ENCODE results near the gene POLG2. TPM values are rescaled to one million over a fixed set of nuclear protein-coding genes. Genes with fewer than 3 reads are reported as not detected.
A peak's percentile ranks its signal among the peaks of the same experiment; 100 is the strongest.

POLG2 gene
- total RNA-seq, 1 experiment from 2014 or later: 20.3 TPM

DNA sequence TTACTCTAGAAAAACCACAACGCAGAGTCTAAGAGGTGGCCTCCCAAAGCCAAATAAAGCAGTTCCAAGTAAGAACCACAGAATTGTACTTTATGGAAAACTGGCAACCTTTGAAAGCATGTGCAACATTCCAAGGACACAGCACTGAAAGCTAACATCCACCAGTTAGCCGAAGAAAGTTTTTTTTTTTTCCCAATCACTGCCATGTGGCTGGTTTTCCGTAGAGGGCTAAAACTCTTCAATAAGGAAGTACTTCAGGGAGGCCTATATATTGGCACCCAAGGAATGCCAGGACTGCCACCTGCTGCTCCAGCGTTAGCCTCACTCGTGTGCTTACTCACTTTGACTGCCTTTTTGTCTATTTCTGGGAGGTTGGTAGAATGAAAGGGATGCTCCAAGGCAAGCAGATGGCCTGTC is 35.1 kb upstream of the POLG2 start:
- H3K4me1 ChIP-seq (ENCODE audit: insufficient read depth, low read length): no peaks in the 10 kb centered on the region
- H3K79me2 ChIP-seq (ENCODE audit: low read length): no peaks in the 10 kb centered on the region
- CTCF ChIA-PET: interaction anchor here (0.6 kb wide), 1 partner anchor 31 kb away, joined by 3 read pairs; no protein-coding TSS in a partner anchor
- TSS peak; percentile 5 for BruUV-seq (replicated peaks)
- H3F3A ChIP-seq (ENCODE audit: low read length, unreplicated experiment): peaks cover 20% of the 10 kb centered on the region
- DNase-seq: peak; percentile 34
- POLR2A ChIA-PET (ENCODE audit: unreplicated experiment): no interaction called here
- intact Hi-C loops (cut with micrococcal nuclease): no loop called here
- no peaks in the 10 kb centered on the region for H3K9me2 ChIP-seq (replicated peaks; ENCODE audit: low read length)
- H3K4me2 ChIP-seq (ENCODE audit: low read length): no peak overlapping the region
- no peak overlapping the region for H3K4me3 ChIP-seq (ENCODE audit: low read length)
- no peak overlapping the region for H3K27ac ChIP-seq (ENCODE audit: low read length)
- peak; percentile 16; the same call in 1 of the 2 replicates for ATAC-seq
- H3K9ac ChIP-seq (ENCODE audit: low read length): no peak overlapping the region
- H3K27me3 ChIP-seq (ENCODE audit: low read length): no peaks in the 10 kb centered on the region
- no peaks in the 10 kb centered on the region for H3K9me3 ChIP-seq (ENCODE audit: low read length)
- TF ChIP-seq EZH2 (IDR thresholded peaks at IDR 0.05; ENCODE audit: low read length, unreplicated experiment): no peak
- TF ChIP-seq, protein P1, sequence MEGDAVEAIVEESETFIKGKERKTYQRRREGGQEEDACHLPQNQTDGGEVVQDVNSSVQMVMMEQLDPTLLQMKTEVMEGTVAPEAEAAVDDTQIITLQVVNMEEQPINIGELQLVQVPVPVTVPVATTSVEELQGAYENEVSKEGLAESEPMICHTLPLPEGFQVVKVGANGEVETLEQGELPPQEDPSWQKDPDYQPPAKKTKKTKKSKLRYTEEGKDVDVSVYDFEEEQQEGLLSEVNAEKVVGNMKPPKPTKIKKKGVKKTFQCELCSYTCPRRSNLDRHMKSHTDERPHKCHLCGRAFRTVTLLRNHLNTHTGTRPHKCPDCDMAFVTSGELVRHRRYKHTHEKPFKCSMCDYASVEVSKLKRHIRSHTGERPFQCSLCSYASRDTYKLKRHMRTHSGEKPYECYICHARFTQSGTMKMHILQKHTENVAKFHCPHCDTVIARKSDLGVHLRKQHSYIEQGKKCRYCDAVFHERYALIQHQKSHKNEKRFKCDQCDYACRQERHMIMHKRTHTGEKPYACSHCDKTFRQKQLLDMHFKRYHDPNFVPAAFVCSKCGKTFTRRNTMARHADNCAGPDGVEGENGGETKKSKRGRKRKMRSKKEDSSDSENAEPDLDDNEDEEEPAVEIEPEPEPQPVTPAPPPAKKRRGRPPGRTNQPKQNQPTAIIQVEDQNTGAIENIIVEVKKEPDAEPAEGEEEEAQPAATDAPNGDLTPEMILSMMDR (conservative IDR thresholded peaks at IDR 0.05; ENCODE audit: low read depth, low read length): no peak
- TF ChIP-seq EZH2phosphoT487 (IDR thresholded peaks at IDR 0.05; ENCODE audit: borderline replicate concordance, low read length): no peak
- no peaks in the 10 kb centered on the region for H4K20me1 ChIP-seq (ENCODE audit: low read length)
- H3K36me3 ChIP-seq (ENCODE audit: low read depth, low read length): peaks cover 88% of the 10 kb centered on the region
- no peak overlapping the region for H2AFZ ChIP-seq (ENCODE audit: low read length)

DNA sequence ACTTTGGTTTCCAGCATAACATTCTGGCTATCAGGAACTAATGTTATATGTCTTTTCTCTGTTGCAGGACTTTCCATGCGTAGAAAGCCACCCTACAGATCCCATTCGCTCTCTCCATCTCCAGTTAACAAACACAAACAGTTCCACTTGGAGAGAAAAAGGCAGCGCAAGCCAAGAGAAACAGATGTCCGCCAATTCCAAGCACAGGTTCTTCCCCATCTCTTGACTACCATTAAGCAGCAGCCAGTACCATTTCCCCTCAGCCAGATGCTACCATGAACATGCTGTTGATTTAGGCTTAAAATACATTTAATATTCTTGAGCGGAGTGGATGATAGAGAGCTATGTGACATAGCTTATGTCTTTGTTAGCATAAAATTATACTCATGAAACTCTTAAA is 32.4 kb upstream of the POLG2 start:
- H3K27ac ChIP-seq (ENCODE audit: low read length): no peak overlapping the region
- H3K4me1 ChIP-seq (ENCODE audit: insufficient read depth, low read length): no peaks in the 10 kb centered on the region
- no peaks in the 10 kb centered on the region for H3K27me3 ChIP-seq (ENCODE audit: low read length)
- H3K36me3 ChIP-seq (ENCODE audit: low read depth, low read length): peaks cover 81% of the 10 kb centered on the region
- H3K9me2 ChIP-seq (replicated peaks; ENCODE audit: low read length): no peaks in the 10 kb centered on the region
- no peak overlapping the region for H2AFZ ChIP-seq (ENCODE audit: low read length)
- intact Hi-C loops (cut with micrococcal nuclease): no loop called here
- H3K9me3 ChIP-seq (ENCODE audit: low read length): no peaks in the 10 kb centered on the region
- H3K79me2 ChIP-seq (ENCODE audit: low read length): no peaks in the 10 kb centered on the region
- H3K4me3 ChIP-seq (ENCODE audit: low read length): no peak overlapping the region
- H3K4me2 ChIP-seq (ENCODE audit: low read length): no peak overlapping the region
- BruUV-seq (replicated peaks): no TSS peak
- CTCF ChIA-PET: no interaction called here
- DNase-seq (no peak), ATAC-seq (no peak)
- peaks cover 20% of the 10 kb centered on the region for H3F3A ChIP-seq (ENCODE audit: low read length, unreplicated experiment)
- H4K20me1 ChIP-seq (ENCODE audit: low read length): no peaks in the 10 kb centered on the region
- no peak for TF ChIP-seq EZH2phosphoT487 (IDR thresholded peaks at IDR 0.05; ENCODE audit: borderline replicate concordance, low read length)
- POLR2A ChIA-PET (ENCODE audit: unreplicated experiment): interaction anchor here (0.7 kb wide), 1 partner anchor 54 kb away, joined by 3 read pairs; no protein-coding TSS in a partner anchor
- H3K9ac ChIP-seq (ENCODE audit: low read length): no peak overlapping the region

DNA sequence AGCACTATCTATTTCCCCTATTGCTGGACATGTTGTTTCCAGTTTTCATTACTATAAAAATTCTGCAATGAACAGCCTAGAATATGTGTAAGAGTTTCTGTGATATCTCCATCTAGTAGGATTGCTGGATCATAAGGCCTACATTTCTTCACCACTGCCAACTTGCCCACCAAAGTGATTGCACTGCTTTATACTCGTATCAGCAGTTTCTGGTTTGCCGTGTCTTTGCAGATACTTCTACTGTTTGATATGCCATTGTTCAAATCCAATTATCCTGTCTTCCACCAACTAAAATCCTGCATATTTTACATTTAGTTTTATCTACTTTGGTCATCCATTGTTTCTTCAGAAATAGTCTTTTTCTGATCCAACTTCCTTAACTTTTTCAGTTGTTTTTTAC is 31.1 kb upstream of the POLG2 start:
- Histone ChIP-seq H3K9me3 (ENCODE audit: low read length) (no peaks in the 10 kb centered on the region), H3K4me1 (ENCODE audit: insufficient read depth, low read length) (no peaks in the 10 kb centered on the region), H3K9ac (ENCODE audit: low read length) (no peak overlapping the region), H3K79me2 (ENCODE audit: low read length) (no peaks in the 10 kb centered on the region), H3K36me3 (ENCODE audit: low read depth, low read length) (peaks cover 78% of the 10 kb centered on the region), H3F3A (ENCODE audit: low read length, unreplicated experiment) (peaks cover 14% of the 10 kb centered on the region), H3K4me3 (ENCODE audit: low read length) (no peak overlapping the region), H4K20me1 (ENCODE audit: low read length) (no peaks in the 10 kb centered on the region), H3K27ac (ENCODE audit: low read length) (no peak overlapping the region), H3K27me3 (ENCODE audit: low read length) (no peaks in the 10 kb centered on the region), H3K4me2 (ENCODE audit: low read length) (no peak overlapping the region), H2AFZ (ENCODE audit: low read length) (no peak overlapping the region), H3K9me2 (replicated peaks; ENCODE audit: low read length) (no peaks in the 10 kb centered on the region)
- POLR2A ChIA-PET (ENCODE audit: unreplicated experiment): no interaction called here
- no peak for ATAC-seq
- intact Hi-C loops (cut with micrococcal nuclease): no loop called here
- TF ChIP-seq EZH2phosphoT487 (IDR thresholded peaks at IDR 0.05; ENCODE audit: borderline replicate concordance, low read length): no peak
- TF ChIP-seq, protein P1 (conservative IDR thresholded peaks at IDR 0.05; ENCODE audit: low read depth, low read length): no peak
- TF ChIP-seq EZH2 (IDR thresholded peaks at IDR 0.05; ENCODE audit: low read length, unreplicated experiment): no peak
- BruUV-seq (replicated peaks): no TSS peak
- no peak for DNase-seq
- CTCF ChIA-PET: no interaction called here
